IMR-90 (cell line): Measurements from ENCODE around the gene KRT3. TPM values are rescaled to one million over a fixed set of nuclear protein-coding genes. Genes with fewer than 3 reads are reported as not detected.

Experiments
- ATAC-seq: fragments of 200-7000 bp; cut with Tn5 transposase; 2 replicates; pipeline ENCODE4 v1.9.1; 2020; ENCODE audit warnings: low read depth, mild to moderate bottlenecking, moderate library complexity
- BruUV-seq: library from RNA; stranded (reverse); fragments of 400-500 nt; replicated peaks from 2 replicates; lab custom pipeline; 2021; lab: Mats Ljungman, UMichigan
- CTCF ChIA-PET: fragments of 300-600 bp; formaldehyde crosslinking; extraction: SDS; loops from one replicate; lab custom pipeline; 2021; ENCODE audit warnings: antibody characterized with exemption; lab: Yijun Ruan, JAX
- POLR2A ChIA-PET: fragments of 300-600 bp; sonication (Branson Sonifier 250); formaldehyde crosslinking; loops from one replicate; lab custom pipeline; 2022; ENCODE audit warnings: antibody characterized with exemption; ENCODE audit not compliant: unreplicated experiment; lab: Charles Lee
- DNase-seq: peaks from one replicate; pipeline ENCODE4 v3.0.0; 2013
- H2AFZ ChIP-seq: replicated peaks from 2 replicates; pipeline ENCODE3; 2013; ENCODE audit warnings: low read length, mild to moderate bottlenecking; ENCODE audit not compliant: poor library complexity
- H2AK5ac ChIP-seq: 2 replicates; pipeline ENCODE4 v1.6.1; 2013; ENCODE audit warnings: low read depth, low read length, inconsistent platforms
- H2AK9ac ChIP-seq: replicated peaks from 2 replicates; pipeline ENCODE3; 2013; ENCODE audit warnings: mild to moderate bottlenecking, low read depth, low read length, moderate library complexity; ENCODE audit not compliant: poor library complexity
- H2BK120ac ChIP-seq: 2 replicates; pipeline ENCODE4 v1.6.1; 2013; ENCODE audit warnings: low read depth, low read length, inconsistent platforms
- H2BK15ac ChIP-seq: 3 replicates; pipeline ENCODE4 v1.6.1; 2013; ENCODE audit warnings: low read depth, low read length, inconsistent platforms
- H2BK20ac ChIP-seq: 2 replicates; pipeline ENCODE4 v1.6.1; 2013; ENCODE audit warnings: low read depth, mild to moderate bottlenecking, inconsistent platforms, low read length, moderate library complexity
- H2BK5ac ChIP-seq: 2 replicates; pipeline ENCODE4 v1.6.1; 2013; ENCODE audit warnings: mild to moderate bottlenecking, low read depth, low read length, inconsistent platforms; ENCODE audit not compliant: poor library complexity, severe bottlenecking
- H3K14ac ChIP-seq: replicated peaks from 2 replicates; pipeline ENCODE4 v1.6.1; 2013; ENCODE audit warnings: low read depth, low read length, inconsistent platforms
- H3K18ac ChIP-seq: 2 replicates; pipeline ENCODE4 v1.6.1; 2013; ENCODE audit warnings: low read depth, low read length, control low read depth
- H3K23ac ChIP-seq: 2 replicates; pipeline ENCODE4 v1.6.1; 2013; ENCODE audit warnings: low read depth, low read length, inconsistent platforms
- H3K27ac ChIP-seq: 2 replicates; pipeline ENCODE4 v1.5.1; 2013; ENCODE audit warnings: mild to moderate bottlenecking, control low read depth, low read length; ENCODE audit not compliant: insufficient read depth
- H3K27me3 ChIP-seq: 2 replicates; pipeline ENCODE4 v1.6.1; 2013; ENCODE audit warnings: low read length; ENCODE audit not compliant: control insufficient read depth, insufficient read depth
- H3K36me3 ChIP-seq: 2 replicates; pipeline ENCODE4 v1.6.1; 2013; ENCODE audit warnings: low read length, mixed read lengths; ENCODE audit not compliant: control insufficient read depth, insufficient read depth
- H3K4ac ChIP-seq: 2 replicates; pipeline ENCODE4 v1.6.1; 2013; ENCODE audit warnings: low read depth, low read length, inconsistent platforms
- H3K4me1 ChIP-seq: 2 replicates; pipeline ENCODE4 v1.6.1; 2013; ENCODE audit warnings: low read length, mixed read lengths; ENCODE audit not compliant: control insufficient read depth, insufficient read depth
- H3K4me2 ChIP-seq: 2 replicates; pipeline ENCODE4 v1.6.1; 2013; ENCODE audit warnings: low read depth, mild to moderate bottlenecking, control low read depth, low read length, moderate library complexity
- H3K4me3 ChIP-seq: 2 replicates; pipeline ENCODE4 v1.5.1; 2013; ENCODE audit warnings: low read depth, mild to moderate bottlenecking, control low read depth, low read length, moderate library complexity; ENCODE audit not compliant: insufficient read depth
- H3K56ac ChIP-seq: 2 replicates; pipeline ENCODE4 v1.6.1; 2013; ENCODE audit warnings: low read length, inconsistent platforms; ENCODE audit not compliant: insufficient read depth; ENCODE audit errors: extremely low read depth
- H3K79me1 ChIP-seq, 2 experiments: 2 replicates each; pipeline ENCODE4 v1.6.1; 2013; ENCODE audit warnings: low read length in 2 of 2, inconsistent platforms in 1 of 2, low read depth in 1 of 2
- H3K9ac ChIP-seq: 2 replicates; pipeline ENCODE4 v1.6.1; 2013; ENCODE audit warnings: low read depth, low read length, control low read depth
- H3K9me1 ChIP-seq: 2 replicates; pipeline ENCODE4 v1.6.1; 2013; ENCODE audit warnings: low read length, inconsistent platforms; ENCODE audit not compliant: insufficient read depth
- H3K9me3 ChIP-seq: 2 replicates; pipeline ENCODE4 v1.6.1; 2013; ENCODE audit warnings: low read length; ENCODE audit not compliant: control insufficient read depth, insufficient read depth
- H4K20me1 ChIP-seq: 2 replicates; pipeline ENCODE4 v1.6.1; 2013; ENCODE audit warnings: low read length, inconsistent platforms; ENCODE audit not compliant: insufficient read depth
- H4K5ac ChIP-seq: 2 replicates; pipeline ENCODE4 v1.6.1; 2013; ENCODE audit warnings: mild to moderate bottlenecking, low read depth, low read length, control low read depth
- H4K8ac ChIP-seq, 2 experiments: 2 replicates each; pipeline ENCODE4 v1.6.1; 2013; ENCODE audit warnings: low read depth in 2 of 2, low read length in 2 of 2, control low read depth in 1 of 2, inconsistent platforms in 1 of 2
- H4K91ac ChIP-seq: 2 replicates; pipeline ENCODE4 v1.6.1; 2013; ENCODE audit warnings: low read depth, low read length, inconsistent platforms; ENCODE audit not compliant: insufficient read depth
- BHLHE40 ChIP-seq: fragments of 150-350 bp; IDR thresholded peaks from 2 replicates; pipeline ENCODE4 v1.6.1; 2016; ENCODE audit warnings: mild to moderate bottlenecking, low read depth, low read length
- CEBPB ChIP-seq: IDR thresholded peaks from 2 replicates; pipeline ENCODE4 v1.6.1; 2012; ENCODE audit warnings: low read depth, low read length, improper control_type of control experiment
- CHD1 ChIP-seq: IDR thresholded peaks from 2 replicates; pipeline ENCODE4 v1.6.1; 2012; ENCODE audit warnings: low read depth, low read length, improper control_type of control experiment
- FOS ChIP-seq: fragments of 150-350 bp; IDR thresholded peaks from 2 replicates; pipeline ENCODE4 v1.6.1; 2016; ENCODE audit warnings: low read depth, low read length
- MAFK ChIP-seq: IDR thresholded peaks from 2 replicates; pipeline ENCODE4 v1.6.1; 2012; ENCODE audit warnings: low read depth, low read length, improper control_type of control experiment
- MXI1 ChIP-seq: IDR thresholded peaks from 2 replicates; pipeline ENCODE4 v1.6.1; 2012; ENCODE audit warnings: low read depth, mild to moderate bottlenecking, low read length, moderate library complexity, borderline replicate concordance
- NFE2L2 ChIP-seq: fragments of 150-350 bp; IDR thresholded peaks from 2 replicates; pipeline ENCODE4 v1.6.1; 2016; ENCODE audit warnings: low read depth, mild to moderate bottlenecking, low read length
- POLR2A ChIP-seq: IDR thresholded peaks from 2 replicates; pipeline ENCODE4 v1.6.1; 2012; ENCODE audit warnings: mild to moderate bottlenecking, low read depth, low read length
- RAD21 ChIP-seq: IDR thresholded peaks from 2 replicates; pipeline ENCODE4 v1.6.1; 2012; ENCODE audit warnings: low read length, improper control_type of control experiment
- RCOR1 ChIP-seq: IDR thresholded peaks from 2 replicates; pipeline ENCODE4 v1.6.1; 2012; ENCODE audit warnings: mild to moderate bottlenecking, low read length, improper control_type of control experiment; ENCODE audit not compliant: insufficient replicate concordance
- SMC3 ChIP-seq: fragments of 150-350 bp; IDR thresholded peaks from 2 replicates; pipeline ENCODE4 v1.6.1; 2016; ENCODE audit warnings: low read depth, mild to moderate bottlenecking, antibody characterized with exemption, low read length, moderate library complexity
- WGBS, 2 experiments: methylation state at CpG; one replicate each; pipeline versions ENCODE4 v1.1.5 to v1.1.7; 2013; ENCODE audit warnings: missing lambda C conversion rate in 2 of 2; ENCODE audit not compliant: insufficient read length in 1 of 2; ENCODE audit errors: extremely low coverage in 2 of 2; 5-methylcytosine and 5-hydroxymethylcytosine counted together
- dilution Hi-C: fragments of 300-500 bp; cut with HindIII; formaldehyde crosslinking; loops from one replicate; pipeline ENCODE4 v1.14.3; 2018; ENCODE audit warnings: low sequenced_read_pairs; ENCODE audit not compliant: unreplicated experiment
- in situ Hi-C: fragments of 300-500 bp; cut with MboI; formaldehyde crosslinking; loops from 3 replicates; pipeline ENCODE4 v1.14.3; 2019; ENCODE audit warnings: low sequenced_read_pairs, inconsistent platforms, mixed read lengths
- intact Hi-C: fragments of 100-400 bp; cut with micrococcal nuclease; formaldehyde crosslinking; loops from 2 replicates; pipeline ENCODE4 v1.10.0; 2022
- polyA plus RNA-seq, 3 experiments: library from polyadenylated mRNA; depleted of rRNA; stranded (reverse); fragments of >200 nt; gene quantifications; 2 replicates each; pipeline ENCODE4 v1.2.3, GENCODE V29; 2012; ENCODE audit warnings: low replicate concordance in 1 of 3
- total RNA-seq: library from RNA; depleted of rRNA; stranded (reverse); fragments of >200 nt; gene quantifications from 2 replicates; pipeline ENCODE4 v1.2.3, GENCODE V29; 2012
- TF ChIP-seq, protein P1 (sequence below): fragments of 150-350 bp; IDR thresholded peaks from 2 replicates; pipeline ENCODE4 v1.6.1; 2017; ENCODE audit warnings: mild to moderate bottlenecking, antibody characterized with exemption, low read length, low read depth

KRT3 gene
- total and polyA plus RNA-seq, 2 of the 4 experiments (the other 2 are of a cell fraction): not detected

DNA sequence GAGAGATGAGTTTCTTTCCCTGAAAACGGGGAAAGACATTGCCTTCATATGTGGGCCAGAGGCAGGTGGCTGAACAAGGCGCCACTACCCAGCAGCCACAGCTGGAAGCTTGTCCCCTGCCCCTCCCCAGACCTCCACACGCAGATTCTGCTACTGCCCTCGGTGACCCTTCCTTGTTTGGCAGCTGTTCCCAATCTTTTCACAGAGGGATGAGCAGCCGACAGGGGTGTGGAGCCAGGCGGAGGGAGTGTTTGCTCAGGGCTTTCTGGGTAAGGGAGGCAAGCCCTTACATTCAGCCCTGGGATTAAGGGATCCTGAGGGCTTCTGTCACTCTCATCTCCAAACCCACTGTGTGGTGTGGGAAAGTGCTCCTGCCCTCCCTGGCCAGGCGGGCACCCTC, 22.5 kb upstream of the KRT3 start:
- Histone ChIP-seq H3K23ac (no peak overlapping the region), H2BK120ac (no peak overlapping the region), H4K5ac (no peak overlapping the region), H3K9ac (no peak overlapping the region), H4K91ac (no peak overlapping the region), H3K4me3 (no peak overlapping the region), H2AK9ac (no peak overlapping the region), H3K56ac (no peak overlapping the region), H3K79me1 (no peaks in the 10 kb centered on the region), H4K20me1 (no peaks in the 10 kb centered on the region; the same call in 1 of the 2 replicates), H2BK20ac (no peak overlapping the region), H2BK5ac (no peak overlapping the region), H3K27me3 (peaks cover 46% of the 10 kb centered on the region), H3K36me3 (no peaks in the 10 kb centered on the region), H3K4ac (no peak overlapping the region), H4K8ac (no peak overlapping the region), H3K4me2 (no peak overlapping the region), H3K27ac (no peak overlapping the region), H3K14ac (no peak overlapping the region), H3K9me3 (no peaks in the 10 kb centered on the region), H3K9me1 (no peaks in the 10 kb centered on the region), H2BK15ac (no peak overlapping the region), H3K4me1 (peaks cover 6% of the 10 kb centered on the region), H2AFZ (no peak overlapping the region), H3K18ac (no peak overlapping the region), H2AK5ac (no peak overlapping the region)
- WGBS, 2 experiments: no CpG with 5 or more reads among the region's 7 CpGs
- no peak; the same call in 1 of the 2 replicates for ATAC-seq
- ChIA-PET CTCF (interaction anchor here (0.6 kb wide), 1 partner anchor 629 kb away, joined by 3 read pairs; no protein-coding TSS in a partner anchor), POLR2A (no interaction called here)
- dilution Hi-C loops: no loop called here
- in situ Hi-C loops: no loop called here
- no peak for TF ChIP-seq CHD1
- TF ChIP-seq BHLHE40: no peak
- no peak for TF ChIP-seq POLR2A
- TF ChIP-seq RAD21: no peak
- TF ChIP-seq MXI1: no peak
- no peak for TF ChIP-seq NFE2L2
- no peak for TF ChIP-seq CEBPB
- no peak for TF ChIP-seq MAFK
- no peak for TF ChIP-seq SMC3
- TF ChIP-seq RCOR1: no peak
- TF ChIP-seq, protein P1, sequence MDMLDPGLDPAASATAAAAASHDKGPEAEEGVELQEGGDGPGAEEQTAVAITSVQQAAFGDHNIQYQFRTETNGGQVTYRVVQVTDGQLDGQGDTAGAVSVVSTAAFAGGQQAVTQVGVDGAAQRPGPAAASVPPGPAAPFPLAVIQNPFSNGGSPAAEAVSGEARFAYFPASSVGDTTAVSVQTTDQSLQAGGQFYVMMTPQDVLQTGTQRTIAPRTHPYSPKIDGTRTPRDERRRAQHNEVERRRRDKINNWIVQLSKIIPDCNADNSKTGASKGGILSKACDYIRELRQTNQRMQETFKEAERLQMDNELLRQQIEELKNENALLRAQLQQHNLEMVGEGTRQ: no peak
- TF ChIP-seq FOS: no peak
- DNase-seq: no peak
- intact Hi-C loops: no loop called here
- no TSS peak for BruUV-seq
